ENCODE data around the gene LAMTOR2.
A peak's percentile ranks its signal among the peaks of the same experiment; 100 is the strongest.

Gene LAMTOR2

GRCh38 chr1:156076609-156077429, 22.2 kb downstream of the LAMTOR2 start:
- peak; percentile 78 for DNase-seq

GRCh38 chr1:156077430-156077760, 22.8 kb downstream of the LAMTOR2 start:
- no peak for DNase-seq

GRCh38 chr1:156078728-156079127, 24.1 kb downstream of the LAMTOR2 start:
- no peak for DNase-seq

GRCh38 chr1:156079762-156080161, 25.2 kb downstream of the LAMTOR2 start:
- peak; percentile 21 for DNase-seq

- DNase-seq = peak; percentile 18
Observed at GRCh38 chr1:156080241-156080862, 25.8 kb downstream of the LAMTOR2 start.

- DNase-seq = peak; percentile 63
Observed at GRCh38 chr1:156080863-156081179, 26.2 kb downstream of the LAMTOR2 start.

- peak; percentile 67 for DNase-seq
Observed at GRCh38 chr1:156081180-156081916, 26.8 kb downstream of the LAMTOR2 start.

- no peak for DNase-seq
Observed at GRCh38 chr1:156081917-156082308, 27.3 kb downstream of the LAMTOR2 start.

GRCh38 chr1:156082309-156083091, 27.9 kb downstream of the LAMTOR2 start, which contains the start of gene MEX3A:
Gene MEX3A (minus strand): TSS chr1:156082465. CDS start chr1:156081998, 467 bp downstream.
- DNase-seq = peak; percentile 97

- DNase-seq = peak; percentile 6
Observed at GRCh38 chr1:156083800-156084790, 29.5 kb downstream of the LAMTOR2 start.

GRCh38 chr1:156086256-156086662, 31.7 kb downstream of the LAMTOR2 start:
- peak; percentile 32 for DNase-seq

GRCh38 chr1:156089704-156090103, 35.1 kb downstream of the LAMTOR2 start:
- no peak for DNase-seq

- DNase-seq = no peak
Observed at GRCh38 chr1:156090138-156090839, 35.7 kb downstream of the LAMTOR2 start.

GRCh38 chr1:156090840-156091188, 36.2 kb downstream of the LAMTOR2 start:
- peak; percentile 82 for DNase-seq

GRCh38 chr1:156091610-156092009, 37.0 kb downstream of the LAMTOR2 start:
- no peak for DNase-seq

GRCh38 chr1:156095906-156096508, 41.4 kb downstream of the LAMTOR2 start:
- DNase-seq = no peak

- peak; percentile 82 for DNase-seq
Observed at GRCh38 chr1:156096640-156097391, 42.2 kb downstream of the LAMTOR2 start.

- DNase-seq = no peak
Observed at GRCh38 chr1:156097499-156098178, 43.1 kb downstream of the LAMTOR2 start.

GRCh38 chr1:156098784-156099183, 44.2 kb downstream of the LAMTOR2 start:
- no peak for DNase-seq

Data from retina (tissue), 1 donor.